ENCODE data around the gene WDR54. TPM values are rescaled to one million over a fixed set of nuclear protein-coding genes. Genes with fewer than 3 reads are reported as not detected.
"Not testable (repeated sequence)": the region's sequence is repeated elsewhere in the genome, so short reads cannot be mapped to it uniquely, and the experiment has no call there.

Gene WDR54
- total and polyA plus RNA-seq, 4 donors, result 1.7 to 4.2 (median 3.1) TPM

DNA sequence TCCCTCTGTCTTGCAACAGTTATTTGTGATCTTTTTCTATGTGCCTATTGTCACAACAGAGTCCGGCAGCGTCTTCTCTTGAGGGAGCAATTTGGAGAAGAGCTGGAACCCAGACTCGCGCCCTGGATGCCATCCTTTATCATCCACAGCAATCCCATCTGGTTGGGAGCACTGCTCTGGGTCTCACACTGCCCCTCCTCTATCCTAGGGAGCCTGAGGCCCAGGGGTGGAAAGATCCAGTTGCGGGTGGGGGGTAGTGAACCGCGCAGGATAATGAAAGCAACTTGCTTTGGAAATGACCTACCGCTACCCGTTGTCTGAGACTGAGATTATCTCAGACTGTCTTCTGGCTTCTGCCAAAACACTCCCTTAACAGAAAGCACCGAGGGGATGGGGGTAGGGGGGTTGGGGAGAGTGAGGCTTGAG is 37.4 kb downstream of the WDR54 start:
- 4% methylated on average over 10 of the region's 10 CpGs for WGBS
- peak overlapping the region; percentile 55 to 85 (median 58) for H3K4me3 ChIP-seq (ENCODE audit: low read depth in 1 of 3, low read length in 3 of 3)
- no peaks in the 10 kb centered on the region for H3K9me3 ChIP-seq (ENCODE audit: control insufficient read depth in 4 of 4, low read length in 3 of 4)
- no peaks in the 10 kb centered on the region for H3K27me3 ChIP-seq (ENCODE audit: control insufficient read depth in 4 of 4, insufficient read depth in 4 of 4, low read length in 3 of 4)
- TF ChIP-seq FOXA1 (IDR thresholded peaks at IDR 0.05) (no peak), SP1 (IDR thresholded peaks at IDR 0.05) (no peak)
- TF ChIP-seq, protein P1, sequence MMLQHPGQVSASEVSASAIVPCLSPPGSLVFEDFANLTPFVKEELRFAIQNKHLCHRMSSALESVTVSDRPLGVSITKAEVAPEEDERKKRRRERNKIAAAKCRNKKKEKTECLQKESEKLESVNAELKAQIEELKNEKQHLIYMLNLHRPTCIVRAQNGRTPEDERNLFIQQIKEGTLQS (IDR thresholded peaks at IDR 0.05), result no peak
- H3K27ac ChIP-seq (ENCODE audit: low read depth in 1 of 2, low read length in 2 of 2), result peak overlapping the region; percentile 49 to 55
- no peak for DNase-seq (ENCODE audit: low spot score)
- H3K9ac ChIP-seq (ENCODE audit: low read depth in 1 of 2, low read length in 2 of 2), result peak overlapping the region in 1 of 2 donors; percentile 52
- peaks cover 3 to 19% (median 9%) of the 10 kb centered on the region in 4 donors for H3K36me3 ChIP-seq (ENCODE audit: control insufficient read depth in 4 of 4, insufficient read depth in 3 of 4, low read depth in 1 of 4, low read length in 3 of 4)
- H3K4me1 ChIP-seq (ENCODE audit: control insufficient read depth in 4 of 4, insufficient read depth in 4 of 4, low read length in 3 of 4), result peaks cover 5 to 41% (median 35%) of the 10 kb centered on the region in 4 donors

DNA sequence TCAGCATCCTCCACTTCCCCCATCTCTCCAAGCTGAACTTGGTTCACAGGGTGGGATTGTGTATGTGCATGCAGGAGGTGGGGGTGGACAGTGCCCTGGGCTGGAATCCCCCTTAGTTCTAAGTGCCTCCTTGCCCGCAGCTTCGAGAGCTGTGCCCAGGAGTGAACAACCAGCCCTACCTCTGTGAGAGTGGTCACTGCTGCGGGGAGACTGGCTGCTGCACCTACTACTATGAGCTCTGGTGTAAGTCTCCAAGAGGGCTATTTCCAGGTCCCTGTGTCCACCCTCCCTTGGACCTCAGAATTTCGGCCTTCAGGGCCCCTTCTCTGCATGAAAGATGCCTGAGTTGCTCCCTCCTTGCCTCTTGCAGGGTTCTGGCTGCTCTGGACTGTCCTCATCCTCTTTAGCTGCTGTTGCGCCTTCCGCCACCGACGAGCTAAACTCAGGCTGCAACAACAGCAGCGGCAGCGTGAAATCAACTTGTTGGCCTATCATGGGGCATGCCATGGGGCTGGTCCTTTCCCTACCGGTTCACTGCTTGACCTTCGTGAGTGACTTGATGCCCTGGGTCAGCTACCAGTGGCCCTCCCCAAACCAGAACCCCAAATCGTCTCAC is 38.1 kb downstream of the WDR54 start:
- not testable (repeated sequence) for H3K27me3 ChIP-seq (ENCODE audit: control insufficient read depth in 4 of 4, insufficient read depth in 4 of 4, low read length in 3 of 4); DNase-seq (ENCODE audit: low spot score); H3K9me3 ChIP-seq (ENCODE audit: control insufficient read depth in 4 of 4, low read length in 3 of 4); H3K9ac ChIP-seq (ENCODE audit: low read depth in 1 of 2, low read length in 2 of 2); H3K27ac ChIP-seq (ENCODE audit: low read depth in 1 of 2, low read length in 2 of 2)
- Histone ChIP-seq H3K4me1 (ENCODE audit: control insufficient read depth in 4 of 4, insufficient read depth in 4 of 4, low read length in 3 of 4) (peaks cover 8 to 43% (median 39%) of the 10 kb centered on the region in 4 donors), H3K4me3 (ENCODE audit: low read depth in 1 of 3, low read length in 3 of 3) (peak overlapping the region in 1 of 3 donors; percentile 58), H3K36me3 (ENCODE audit: control insufficient read depth in 4 of 4, insufficient read depth in 3 of 4, low read depth in 1 of 4, low read length in 3 of 4) (peaks cover 3 to 19% (median 9%) of the 10 kb centered on the region in 4 donors)
- 88% methylated on average over 13 of the region's 13 CpGs for WGBS

DNA sequence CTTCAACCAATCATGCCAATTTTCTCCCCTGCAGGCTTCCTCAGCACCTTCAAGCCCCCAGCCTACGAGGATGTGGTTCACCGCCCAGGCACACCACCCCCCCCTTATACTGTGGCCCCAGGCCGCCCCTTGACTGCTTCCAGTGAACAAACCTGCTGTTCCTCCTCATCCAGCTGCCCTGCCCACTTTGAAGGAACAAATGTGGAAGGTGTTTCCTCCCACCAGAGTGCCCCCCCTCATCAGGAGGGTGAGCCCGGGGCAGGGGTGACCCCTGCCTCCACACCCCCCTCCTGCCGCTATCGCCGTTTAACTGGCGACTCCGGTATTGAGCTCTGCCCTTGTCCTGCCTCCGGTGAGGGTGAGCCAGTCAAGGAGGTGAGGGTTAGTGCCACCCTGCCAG is 38.7 kb downstream of the WDR54 start:
- Histone ChIP-seq H3K36me3 (ENCODE audit: control insufficient read depth in 4 of 4, insufficient read depth in 3 of 4, low read depth in 1 of 4, low read length in 3 of 4) (peaks cover 3 to 19% (median 9%) of the 10 kb centered on the region in 4 donors), H3K4me1 (ENCODE audit: control insufficient read depth in 4 of 4, insufficient read depth in 4 of 4, low read length in 3 of 4) (peaks cover 8 to 42% (median 38%) of the 10 kb centered on the region in 4 donors)
- not testable (repeated sequence) for H3K9ac ChIP-seq (ENCODE audit: low read depth in 1 of 2, low read length in 2 of 2); H3K27ac ChIP-seq (ENCODE audit: low read depth in 1 of 2, low read length in 2 of 2); H3K27me3 ChIP-seq (ENCODE audit: control insufficient read depth in 4 of 4, insufficient read depth in 4 of 4, low read length in 3 of 4); DNase-seq (ENCODE audit: low spot score); H3K4me3 ChIP-seq (ENCODE audit: low read depth in 1 of 3, low read length in 3 of 3); H3K9me3 ChIP-seq (ENCODE audit: control insufficient read depth in 4 of 4, low read length in 3 of 4)
- WGBS, result 91% methylated on average over 10 of the region's 10 CpGs

DNA sequence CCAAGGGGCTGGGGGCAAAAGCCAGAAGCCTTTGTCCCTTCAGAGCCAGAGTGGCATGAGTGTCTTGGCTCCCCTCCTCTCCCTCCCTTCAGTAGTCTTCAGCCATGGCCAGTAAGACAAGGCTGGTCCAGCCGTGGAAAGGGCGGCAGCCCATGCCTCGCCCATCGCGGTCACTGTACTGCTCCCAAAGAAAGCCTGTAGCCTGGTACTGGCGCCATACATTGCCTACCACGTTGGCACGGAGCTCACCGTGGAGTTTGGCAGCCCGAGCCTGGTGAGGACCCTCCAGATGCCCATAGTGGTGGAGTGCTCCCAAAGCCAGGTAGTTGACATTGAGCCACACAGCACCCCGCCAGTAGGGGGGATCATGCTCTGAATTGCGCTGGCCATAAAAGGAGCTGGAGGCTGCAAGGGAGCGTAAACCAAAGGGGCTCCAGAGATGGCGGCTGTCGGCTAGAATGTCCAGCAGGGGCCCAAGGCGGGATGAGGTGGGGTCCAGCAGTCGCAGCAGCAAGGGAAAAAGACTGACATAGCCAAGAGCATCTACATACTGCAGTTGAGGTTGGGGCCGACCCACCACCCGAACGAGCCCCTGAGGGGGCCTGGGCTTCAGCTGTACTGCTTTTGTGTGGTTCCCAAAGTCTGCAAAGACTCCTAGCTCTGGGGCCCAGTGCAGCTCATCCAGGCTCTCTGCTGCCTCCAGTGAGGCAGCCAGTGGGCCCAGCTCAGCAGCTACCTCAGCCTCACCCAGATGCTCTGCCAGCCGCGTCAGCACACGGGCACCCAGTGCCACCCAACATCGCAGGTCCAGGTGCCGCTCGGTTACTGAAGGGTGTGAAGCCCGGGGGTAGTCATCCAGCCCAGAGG is 39.9 kb downstream of the WDR54 start:
- TF ChIP-seq GABPA (IDR thresholded peaks at IDR 0.05 in 1 of 2, conservative IDR thresholded peaks at IDR 0.05 in 1 of 2) (no peak), RAD21 (IDR thresholded peaks at IDR 0.05) (peak in 1 of 2 donors; percentile 4)
- 96% methylated on average over 27 of the region's 27 CpGs for WGBS

More for the DNA sequence above, 39.9 kb downstream of the WDR54 start:
- Histone ChIP-seq H3K27me3 (ENCODE audit: control insufficient read depth in 4 of 4, insufficient read depth in 4 of 4, low read length in 3 of 4) (no peaks in the 10 kb centered on the region), H3K27ac (ENCODE audit: low read depth in 1 of 2, low read length in 2 of 2) (no peak overlapping the region), H3K36me3 (ENCODE audit: control insufficient read depth in 4 of 4, insufficient read depth in 3 of 4, low read depth in 1 of 4, low read length in 3 of 4) (peaks cover 3 to 19% (median 9%) of the 10 kb centered on the region in 4 donors), H3K9ac (ENCODE audit: low read depth in 1 of 2, low read length in 2 of 2) (no peak overlapping the region), H3K4me1 (ENCODE audit: control insufficient read depth in 4 of 4, insufficient read depth in 4 of 4, low read length in 3 of 4) (peaks cover 4 to 36% (median 29%) of the 10 kb centered on the region in 4 donors), H3K9me3 (ENCODE audit: control insufficient read depth in 4 of 4, low read length in 3 of 4) (no peaks in the 10 kb centered on the region), H3K4me3 (ENCODE audit: low read depth in 1 of 3, low read length in 3 of 3) (no peak overlapping the region)
- DNase-seq (ENCODE audit: low spot score), result no peak

Data from liver (tissue), 9 donors.